GM23338 (cell line): ENCODE results near the gene CFAP97. TPM values are rescaled to one million over a fixed set of nuclear protein-coding genes. Genes with fewer than 3 reads are reported as not detected.

ENCODE experiments used
- ATAC-seq: fragments of 200-7000 bp; cut with Tn5 transposase; 3 replicates; pipeline ENCODE4 v1.9.1; 2020
- DNase-seq: peaks from one replicate; pipeline ENCODE4 v3.0.0-alpha.2; 2015; ENCODE audit warnings: low spot score
- H2AFZ ChIP-seq: fragments of 200-600 bp; sonication (generic); 2 replicates; pipeline ENCODE4 v1.8.0; 2016; ENCODE audit warnings: antibody characterized with exemption, mild to moderate bottlenecking, moderate library complexity
- H3F3A ChIP-seq: fragments of 200-600 bp; sonication (generic); replicated peaks from 2 replicates; pipeline ENCODE4 v1.8.0; 2017; ENCODE audit warnings: antibody characterized with exemption, mixed run types, low read depth
- H3K27ac ChIP-seq: fragments of 200-600 bp; sonication (generic); 2 replicates; pipeline ENCODE4 v1.6.1; 2016; ENCODE audit warnings: low read depth
- H3K27me3 ChIP-seq: fragments of 200-600 bp; sonication (generic); 2 replicates; pipeline ENCODE4 v1.8.0; 2016; ENCODE audit warnings: mild to moderate bottlenecking, mixed run types, moderate library complexity; ENCODE audit not compliant: insufficient read depth
- H3K36me3 ChIP-seq: fragments of 200-600 bp; sonication (generic); 2 replicates; pipeline ENCODE4 v1.8.0; 2016; ENCODE audit warnings: mild to moderate bottlenecking; ENCODE audit not compliant: insufficient read depth
- H3K4me1 ChIP-seq: fragments of 200-600 bp; sonication (generic); 2 replicates; pipeline ENCODE4 v1.8.0; 2016; ENCODE audit warnings: mild to moderate bottlenecking, moderate library complexity; ENCODE audit not compliant: insufficient read depth
- H3K4me2 ChIP-seq: fragments of 200-600 bp; sonication (generic); 2 replicates; pipeline ENCODE4 v1.7.1; 2017; ENCODE audit warnings: mixed run types
- H3K4me3 ChIP-seq: fragments of 200-600 bp; sonication (generic); 2 replicates; pipeline ENCODE4 v1.6.1; 2016; ENCODE audit warnings: mixed run types
- H3K79me2 ChIP-seq: fragments of 200-600 bp; sonication (generic); replicated peaks from 2 replicates; pipeline ENCODE4 v1.8.0; 2017; ENCODE audit warnings: mild to moderate bottlenecking; ENCODE audit not compliant: insufficient read depth
- H3K9me2 ChIP-seq: fragments of 200-600 bp; sonication (generic); 2 replicates; pipeline ENCODE4 v1.8.0; 2017; ENCODE audit not compliant: insufficient read depth
- H4K20me1 ChIP-seq: fragments of 200-600 bp; sonication (generic); replicated peaks from 2 replicates; pipeline ENCODE4 v1.8.0; 2017; ENCODE audit warnings: mild to moderate bottlenecking; ENCODE audit not compliant: insufficient read depth
- H3K27ac Mint-ChIP-seq: 2 replicates; pipeline ENCODE4 v1.8.0; 2020; ENCODE audit warnings: inconsistent platforms, mild to moderate bottlenecking, moderate library complexity, mixed read lengths
- H3K27me3 Mint-ChIP-seq: 3 replicates; pipeline ENCODE4 v1.8.0; 2022; ENCODE audit warnings: low read depth, mild to moderate bottlenecking, moderate library complexity, mixed read lengths, inconsistent platforms; ENCODE audit not compliant: insufficient read depth, poor library complexity
- H3K36me3 Mint-ChIP-seq: 3 replicates; pipeline ENCODE4 v1.8.0; 2021; ENCODE audit warnings: low read depth, mild to moderate bottlenecking, inconsistent platforms, moderate library complexity, mixed read lengths
- H3K4me1 Mint-ChIP-seq: 3 replicates; pipeline ENCODE4 v1.8.0; 2020; ENCODE audit warnings: mild to moderate bottlenecking, inconsistent platforms, mixed read lengths
- H3K4me3 Mint-ChIP-seq: 3 replicates; pipeline ENCODE4 v1.8.0; 2021; ENCODE audit warnings: moderate library complexity, mild to moderate bottlenecking, inconsistent platforms, mixed read lengths
- H3K9me3 Mint-ChIP-seq: 3 replicates; pipeline ENCODE4 v1.8.0; 2020; ENCODE audit warnings: moderate library complexity, mild to moderate bottlenecking, inconsistent platforms, mixed read lengths
- CREB1 ChIP-seq: fragments of 250-450 bp; sonication (Bioruptor Pico); IDR thresholded peaks from 2 replicates; pipeline ENCODE4 v1.5.0; 2020; ENCODE audit warnings: low read depth, mild to moderate bottlenecking, moderate library complexity
- EZH2 ChIP-seq: fragments of 200-600 bp; sonication (generic); IDR thresholded peaks from one replicate; pipeline ENCODE4 v1.8.0; 2017; ENCODE audit warnings: antibody characterized with exemption, mild to moderate bottlenecking, low read depth; ENCODE audit not compliant: unreplicated experiment
- EZH2phosphoT487 ChIP-seq: fragments of 200-600 bp; sonication (generic); IDR thresholded peaks from one replicate; pipeline ENCODE4 v1.8.1; 2018; ENCODE audit warnings: antibody characterized with exemption; ENCODE audit not compliant: unreplicated experiment
- JUNB ChIP-seq: IDR thresholded peaks from one replicate; pipeline ENCODE4 v1.6.1; 2016; ENCODE audit warnings: antibody characterized with exemption; ENCODE audit not compliant: unreplicated experiment
- NANOG ChIP-seq: IDR thresholded peaks from 2 replicates; pipeline ENCODE4 v1.6.1; 2016; ENCODE audit warnings: antibody characterized with exemption, borderline replicate concordance
- POLR2AphosphoS5 ChIP-seq: IDR thresholded peaks from 2 replicates; pipeline ENCODE4 v1.6.1; 2016; ENCODE audit warnings: antibody characterized with exemption, low read depth
- STAT1 ChIP-seq: IDR thresholded peaks from one replicate; pipeline ENCODE4 v1.6.1; 2016; ENCODE audit warnings: antibody characterized with exemption; ENCODE audit not compliant: unreplicated experiment
- ZNF114 ChIP-seq: fragments of 250-450 bp; sonication (Bioruptor Pico); IDR thresholded peaks from 2 replicates; pipeline ENCODE4 v1.5.0; 2020; ENCODE audit warnings: mild to moderate bottlenecking, moderate library complexity
- ZNF331 ChIP-seq: fragments of 250-450 bp; sonication (Bioruptor Pico); IDR thresholded peaks from 2 replicates; pipeline ENCODE4 v1.5.0; 2020; ENCODE audit warnings: low read depth, mild to moderate bottlenecking, moderate library complexity
- polyA plus RNA-seq: library from polyadenylated mRNA; unstranded; fragments of >200 nt; fragmentation: Nextera tagmentation; extraction: Ambion mirVana; gene quantifications from 2 replicates; pipeline ENCODE4 v1.2.1, GENCODE V29; 2016
- total RNA-seq: library from RNA; depleted of rRNA; stranded (reverse); fragments of >200 nt; shearing (Covaris generic); gene quantifications from 2 replicates; pipeline ENCODE4 v1.2.3, GENCODE V29; 2014
- TF ChIP-seq, protein P1 (sequence below), 2 experiments: fragments of 200-600 bp in 1 of 2; sonication (generic) in 1 of 2; conservative IDR thresholded peaks; 2 replicates each; pipeline versions ENCODE4 v1.5.1 to v1.6.1; 2016 to 2017; ENCODE audit warnings: antibody characterized with exemption in 2 of 2, low read depth in 2 of 2, mild to moderate bottlenecking in 2 of 2, moderate library complexity in 1 of 2
- TF ChIP-seq, protein P2 (sequence below): fragments of 250-450 bp; sonication (Bioruptor Pico); IDR thresholded peaks from 2 replicates; pipeline ENCODE4 v1.5.0; 2020; ENCODE audit warnings: mild to moderate bottlenecking, moderate library complexity
- TF ChIP-seq, protein P3 (sequence below): IDR thresholded peaks from 2 replicates; pipeline ENCODE4 v1.6.1; 2016; ENCODE audit warnings: antibody characterized with exemption

CFAP97 gene
- total and polyA plus RNA-seq, 2 experiments from 2014 or later: 37.7 to 73.3 TPM

DNA sequence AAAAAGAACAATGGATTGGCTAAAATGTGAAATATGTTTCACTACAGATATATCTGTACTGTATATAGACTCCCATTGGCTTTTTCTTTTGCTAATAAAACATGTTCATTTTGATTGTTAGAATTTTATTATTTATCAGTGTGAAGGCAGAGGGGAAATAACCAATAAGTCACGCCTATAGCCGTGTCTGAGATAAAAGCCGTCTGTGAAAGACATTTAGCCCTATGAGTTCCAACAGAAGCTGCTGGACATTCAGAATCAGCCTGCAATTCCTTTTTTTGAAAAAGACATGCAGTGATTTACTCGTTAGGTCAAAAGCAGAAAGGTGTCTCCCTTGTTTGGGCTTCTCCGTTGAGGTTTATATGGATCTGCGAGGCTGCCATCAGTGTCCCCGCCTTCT is 84.9 kb downstream of the CFAP97 start (continued):
- TF ChIP-seq, protein P1, sequence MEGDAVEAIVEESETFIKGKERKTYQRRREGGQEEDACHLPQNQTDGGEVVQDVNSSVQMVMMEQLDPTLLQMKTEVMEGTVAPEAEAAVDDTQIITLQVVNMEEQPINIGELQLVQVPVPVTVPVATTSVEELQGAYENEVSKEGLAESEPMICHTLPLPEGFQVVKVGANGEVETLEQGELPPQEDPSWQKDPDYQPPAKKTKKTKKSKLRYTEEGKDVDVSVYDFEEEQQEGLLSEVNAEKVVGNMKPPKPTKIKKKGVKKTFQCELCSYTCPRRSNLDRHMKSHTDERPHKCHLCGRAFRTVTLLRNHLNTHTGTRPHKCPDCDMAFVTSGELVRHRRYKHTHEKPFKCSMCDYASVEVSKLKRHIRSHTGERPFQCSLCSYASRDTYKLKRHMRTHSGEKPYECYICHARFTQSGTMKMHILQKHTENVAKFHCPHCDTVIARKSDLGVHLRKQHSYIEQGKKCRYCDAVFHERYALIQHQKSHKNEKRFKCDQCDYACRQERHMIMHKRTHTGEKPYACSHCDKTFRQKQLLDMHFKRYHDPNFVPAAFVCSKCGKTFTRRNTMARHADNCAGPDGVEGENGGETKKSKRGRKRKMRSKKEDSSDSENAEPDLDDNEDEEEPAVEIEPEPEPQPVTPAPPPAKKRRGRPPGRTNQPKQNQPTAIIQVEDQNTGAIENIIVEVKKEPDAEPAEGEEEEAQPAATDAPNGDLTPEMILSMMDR (conservative IDR thresholded peaks at IDR 0.05; ENCODE audit: low read depth in 2 of 2): no peak
- TF ChIP-seq JUNB: no peak
- no peak for TF ChIP-seq CREB1 (CRISPR knock-in tag)

DNA sequence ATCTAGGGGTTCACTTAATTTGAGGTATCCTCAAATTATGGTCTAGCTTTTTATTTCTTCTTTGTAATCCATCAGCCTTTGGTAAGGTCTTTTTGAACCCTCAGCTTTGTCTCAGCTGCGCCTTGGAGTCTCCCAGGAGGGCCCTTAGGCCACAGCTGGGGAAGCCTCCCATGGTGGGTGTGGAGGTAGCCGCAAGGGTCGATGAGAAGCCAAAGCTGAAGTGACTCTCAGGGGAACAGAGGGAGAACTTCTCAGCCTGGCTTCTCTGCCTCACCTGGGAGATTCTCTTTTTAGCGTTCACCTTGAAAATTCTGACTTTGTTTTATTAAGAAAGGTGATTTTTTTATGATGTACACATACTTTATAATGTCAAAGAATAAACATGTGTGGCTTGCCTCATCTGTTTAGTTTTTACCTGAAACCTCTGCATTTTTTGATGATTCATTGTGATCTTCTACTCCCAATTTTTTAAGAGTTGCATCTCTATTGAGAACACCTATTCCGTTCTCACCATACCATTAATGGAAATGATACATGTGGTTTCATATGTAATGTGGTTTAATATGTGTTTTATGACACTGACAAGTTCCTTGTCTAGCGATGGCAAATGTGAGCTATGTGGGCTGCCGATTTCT is 86.4 kb downstream of the CFAP97 start:
- DNase-seq (no peak), ATAC-seq (peak; percentile 18)
- no peak overlapping the region for H3K4me3 Mint-ChIP-seq
- Histone ChIP-seq H3K79me2 (no peaks in the 10 kb centered on the region), H3K27me3 (no peaks in the 10 kb centered on the region), H3K9me2 (no peaks in the 10 kb centered on the region), H4K20me1 (no peaks in the 10 kb centered on the region), H3K36me3 (no peaks in the 10 kb centered on the region), H2AFZ (0 out of 2 replicates have a peak overlapping the region, but pooled peaks have one; percentile 11), H3F3A (no peaks in the 10 kb centered on the region), H3K4me2 (no peak overlapping the region), H3K4me1 (peaks cover 27% of the 10 kb centered on the region), H3K27ac (peak overlapping the region; percentile 16; the same call in 1 of the 2 replicates), H3K4me3 (no peak overlapping the region)
- H3K4me1 Mint-ChIP-seq: peaks cover 34% of the 10 kb centered on the region
- peaks cover 1% of the 10 kb centered on the region for H3K27me3 Mint-ChIP-seq
- H3K9me3 Mint-ChIP-seq: no peaks in the 10 kb centered on the region
- no peaks in the 10 kb centered on the region for H3K36me3 Mint-ChIP-seq
- no peak overlapping the region; the same call in 1 of the 2 replicates for H3K27ac Mint-ChIP-seq
- TF ChIP-seq NANOG (no peak), JUNB (no peak), EZH2 (no peak), POLR2AphosphoS5 (no peak), CREB1 (CRISPR knock-in tag) (no peak), EZH2phosphoT487 (no peak), ZNF114 (CRISPR knock-in tag) (no peak), ZNF331 (CRISPR knock-in tag) (no peak), STAT1 (no peak)
- TF ChIP-seq, protein P2, sequence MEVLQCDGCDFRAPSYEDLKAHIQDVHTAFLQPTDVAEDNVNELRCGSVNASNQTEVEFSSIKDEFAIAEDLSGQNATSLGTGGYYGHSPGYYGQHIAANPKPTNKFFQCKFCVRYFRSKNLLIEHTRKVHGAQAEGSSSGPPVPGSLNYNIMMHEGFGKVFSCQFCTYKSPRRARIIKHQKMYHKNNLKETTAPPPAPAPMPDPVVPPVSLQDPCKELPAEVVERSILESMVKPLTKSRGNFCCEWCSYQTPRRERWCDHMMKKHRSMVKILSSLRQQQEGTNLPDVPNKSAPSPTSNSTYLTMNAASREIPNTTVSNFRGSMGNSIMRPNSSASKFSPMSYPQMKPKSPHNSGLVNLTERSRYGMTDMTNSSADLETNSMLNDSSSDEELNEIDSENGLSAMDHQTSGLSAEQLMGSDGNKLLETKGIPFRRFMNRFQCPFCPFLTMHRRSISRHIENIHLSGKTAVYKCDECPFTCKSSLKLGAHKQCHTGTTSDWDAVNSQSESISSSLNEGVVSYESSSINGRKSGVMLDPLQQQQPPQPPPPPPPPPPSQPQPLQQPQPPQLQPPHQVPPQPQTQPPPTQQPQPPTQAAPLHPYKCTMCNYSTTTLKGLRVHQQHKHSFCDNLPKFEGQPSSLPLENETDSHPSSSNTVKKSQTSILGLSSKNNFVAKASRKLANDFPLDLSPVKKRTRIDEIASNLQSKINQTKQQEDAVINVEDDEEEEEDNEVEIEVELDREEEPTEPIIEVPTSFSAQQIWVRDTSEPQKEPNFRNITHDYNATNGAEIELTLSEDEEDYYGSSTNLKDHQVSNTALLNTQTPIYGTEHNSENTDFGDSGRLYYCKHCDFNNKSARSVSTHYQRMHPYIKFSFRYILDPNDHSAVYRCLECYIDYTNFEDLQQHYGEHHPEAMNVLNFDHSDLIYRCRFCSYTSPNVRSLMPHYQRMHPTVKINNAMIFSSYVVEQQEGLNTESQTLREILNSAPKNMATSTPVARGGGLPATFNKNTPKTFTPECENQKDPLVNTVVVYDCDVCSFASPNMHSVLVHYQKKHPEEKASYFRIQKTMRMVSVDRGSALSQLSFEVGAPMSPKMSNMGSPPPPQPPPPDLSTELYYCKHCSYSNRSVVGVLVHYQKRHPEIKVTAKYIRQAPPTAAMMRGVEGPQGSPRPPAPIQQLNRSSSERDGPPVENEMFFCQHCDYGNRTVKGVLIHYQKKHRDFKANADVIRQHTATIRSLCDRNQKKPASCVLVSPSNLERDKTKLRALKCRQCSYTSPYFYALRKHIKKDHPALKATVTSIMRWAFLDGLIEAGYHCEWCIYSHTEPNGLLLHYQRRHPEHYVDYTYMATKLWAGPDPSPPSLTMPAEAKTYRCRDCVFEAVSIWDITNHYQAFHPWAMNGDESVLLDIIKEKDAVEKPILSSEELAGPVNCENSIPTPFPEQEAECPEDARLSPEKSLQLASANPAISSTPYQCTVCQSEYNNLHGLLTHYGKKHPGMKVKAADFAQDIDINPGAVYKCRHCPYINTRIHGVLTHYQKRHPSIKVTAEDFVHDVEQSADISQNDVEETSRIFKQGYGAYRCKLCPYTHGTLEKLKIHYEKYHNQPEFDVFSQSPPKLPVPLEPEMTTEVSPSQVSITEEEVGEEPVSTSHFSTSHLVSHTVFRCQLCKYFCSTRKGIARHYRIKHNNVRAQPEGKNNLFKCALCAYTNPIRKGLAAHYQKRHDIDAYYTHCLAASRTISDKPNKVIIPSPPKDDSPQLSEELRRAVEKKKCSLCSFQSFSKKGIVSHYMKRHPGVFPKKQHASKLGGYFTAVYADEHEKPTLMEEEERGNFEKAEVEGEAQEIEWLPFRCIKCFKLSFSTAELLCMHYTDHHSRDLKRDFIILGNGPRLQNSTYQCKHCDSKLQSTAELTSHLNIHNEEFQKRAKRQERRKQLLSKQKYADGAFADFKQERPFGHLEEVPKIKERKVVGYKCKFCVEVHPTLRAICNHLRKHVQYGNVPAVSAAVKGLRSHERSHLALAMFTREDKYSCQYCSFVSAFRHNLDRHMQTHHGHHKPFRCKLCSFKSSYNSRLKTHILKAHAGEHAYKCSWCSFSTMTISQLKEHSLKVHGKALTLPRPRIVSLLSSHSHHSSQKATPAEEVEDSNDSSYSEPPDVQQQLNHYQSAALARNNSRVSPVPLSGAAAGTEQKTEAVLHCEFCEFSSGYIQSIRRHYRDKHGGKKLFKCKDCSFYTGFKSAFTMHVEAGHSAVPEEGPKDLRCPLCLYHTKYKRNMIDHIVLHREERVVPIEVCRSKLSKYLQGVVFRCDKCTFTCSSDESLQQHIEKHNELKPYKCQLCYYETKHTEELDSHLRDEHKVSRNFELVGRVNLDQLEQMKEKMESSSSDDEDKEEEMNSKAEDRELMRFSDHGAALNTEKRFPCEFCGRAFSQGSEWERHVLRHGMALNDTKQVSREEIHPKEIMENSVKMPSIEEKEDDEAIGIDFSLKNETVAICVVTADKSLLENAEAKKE: no peak
- TF ChIP-seq, protein P3, sequence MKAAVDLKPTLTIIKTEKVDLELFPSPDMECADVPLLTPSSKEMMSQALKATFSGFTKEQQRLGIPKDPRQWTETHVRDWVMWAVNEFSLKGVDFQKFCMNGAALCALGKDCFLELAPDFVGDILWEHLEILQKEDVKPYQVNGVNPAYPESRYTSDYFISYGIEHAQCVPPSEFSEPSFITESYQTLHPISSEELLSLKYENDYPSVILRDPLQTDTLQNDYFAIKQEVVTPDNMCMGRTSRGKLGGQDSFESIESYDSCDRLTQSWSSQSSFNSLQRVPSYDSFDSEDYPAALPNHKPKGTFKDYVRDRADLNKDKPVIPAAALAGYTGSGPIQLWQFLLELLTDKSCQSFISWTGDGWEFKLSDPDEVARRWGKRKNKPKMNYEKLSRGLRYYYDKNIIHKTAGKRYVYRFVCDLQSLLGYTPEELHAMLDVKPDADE: no peak
- TF ChIP-seq, protein P1 (conservative IDR thresholded peaks at IDR 0.05; ENCODE audit: low read depth in 2 of 2): no peak
